B cell (primary cell): ENCODE results near the gene NMUR1. TPM values are rescaled to one million over a fixed set of nuclear protein-coding genes. Genes with fewer than 3 reads are reported as not detected.

Source experiments
- ATAC-seq: fragments of 200-7000 bp; cut with Tn5 transposase; one replicate; pipeline ENCODE4 v1.10.0; 2021; ENCODE audit warnings: low read depth, mild to moderate bottlenecking, moderate number of reproducible peaks, moderate library complexity
- CTCF ChIA-PET: fragments of 350-600 bp; sonication (Branson Sonifier 250); formaldehyde crosslinking; loops from one replicate; lab custom pipeline; 2021; ENCODE audit warnings: antibody characterized with exemption, inconsistent platforms; lab: Charles Lee
- POLR2A ChIA-PET: fragments of 350-600 bp; sonication (Branson Sonifier 250); formaldehyde crosslinking; loops from one replicate; lab custom pipeline; 2021; ENCODE audit warnings: antibody characterized with exemption; lab: Charles Lee
- DNase-seq: peaks from one replicate; pipeline ENCODE4 v3.0.0; 2013
- H2AFZ ChIP-seq: 2 replicates; pipeline ENCODE4 v1.6.1; 2012; ENCODE audit warnings: mild to moderate bottlenecking, low read depth, low read length; ENCODE audit not compliant: insufficient read depth, poor library complexity, severe bottlenecking
- H3K27ac ChIP-seq, 2 donors: 1 replicate in 1 of 2; 2 replicates in 1 of 2; pipeline ENCODE4 v1.5.1; 2012 to 2013; ENCODE audit warnings: low read length in 2 of 2, mild to moderate bottlenecking in 2 of 2, moderate library complexity in 1 of 2
- H3K27me3 ChIP-seq, 4 experiments: fragments of 200-600 bp in 1 of 4; sonication (generic) in 1 of 4; replicated peaks in 1 of 4; 1 replicate in 2 of 4; 2 replicates in 2 of 4; pipeline versions ENCODE4 v1.6.1 to v1.7.0; 2013 to 2016; ENCODE audit warnings: low read length in 3 of 4, mild to moderate bottlenecking in 2 of 4, mixed read lengths in 1 of 4, moderate library complexity in 1 of 4; ENCODE audit not compliant: insufficient read depth in 4 of 4, control insufficient read depth in 3 of 4; ENCODE audit errors: control extremely low read depth in 1 of 4
- H3K36me3 ChIP-seq, 2 experiments: replicated peaks in 1 of 2; 1 replicate in 1 of 2; 2 replicates in 1 of 2; pipeline versions ENCODE4 v1.6.1 to v1.7.1; 2013; ENCODE audit warnings: low read length in 1 of 2; ENCODE audit not compliant: insufficient read depth in 2 of 2, control insufficient read depth in 1 of 2; ENCODE audit errors: control extremely low read depth in 1 of 2, extremely low read depth in 1 of 2
- H3K4me1 ChIP-seq, 2 donors: fragments of 200-600 bp in 1 of 2; sonication (generic) in 1 of 2; 1 replicate in 1 of 2; 2 replicates in 1 of 2; pipeline versions ENCODE4 v1.5.1 to v1.6.1; 2013 to 2017; ENCODE audit warnings: low read length in 2 of 2; ENCODE audit not compliant: control insufficient read depth in 2 of 2, insufficient read depth in 2 of 2
- H3K4me2 ChIP-seq: replicated peaks from 2 replicates; pipeline ENCODE3; 2012; ENCODE audit warnings: mild to moderate bottlenecking, low read depth, low read length; ENCODE audit not compliant: poor library complexity, severe bottlenecking
- H3K4me3 ChIP-seq, 5 experiments: fragments of 200-600 bp in 1 of 5; sonication (generic) in 1 of 5; 1 replicate in 3 of 5; 2 replicates in 2 of 5; pipeline versions ENCODE4 v1.5.1 to v1.7.0; 2011 to 2016; ENCODE audit warnings: low read length in 4 of 5, mild to moderate bottlenecking in 4 of 5, low read depth in 2 of 5, control low read depth in 1 of 5, moderate library complexity in 1 of 5; ENCODE audit not compliant: insufficient read depth in 1 of 5; ENCODE audit errors: control extremely low read depth in 1 of 5, extremely low read depth in 1 of 5
- H3K79me2 ChIP-seq: fragments of 200-600 bp; sonication (generic); one replicate; pipeline ENCODE4 v1.6.0; 2016; ENCODE audit warnings: low read length; ENCODE audit not compliant: control insufficient read depth, insufficient read depth
- H3K9ac ChIP-seq: fragments of 200-600 bp; sonication (generic); 2 replicates; pipeline ENCODE4 v1.6.1; 2017; ENCODE audit warnings: mild to moderate bottlenecking, low read length, moderate library complexity
- H3K9me3 ChIP-seq, 3 donors: one replicate each; pipeline versions ENCODE4 v1.6.1 to v1.7.1; 2013; ENCODE audit warnings: low read length in 2 of 3; ENCODE audit not compliant: control insufficient read depth in 2 of 3, insufficient read depth in 1 of 3; ENCODE audit errors: control extremely low read depth in 1 of 3
- H4K20me1 ChIP-seq: 2 replicates; pipeline ENCODE4 v1.6.0; 2012; ENCODE audit warnings: mild to moderate bottlenecking, low read length; ENCODE audit not compliant: insufficient read depth, control insufficient read depth, poor library complexity, severe bottlenecking
- H3K27ac Mint-ChIP-seq: one replicate; pipeline ENCODE4 v1.8.0; 2021; ENCODE audit warnings: mixed read lengths
- H3K27me3 Mint-ChIP-seq: one replicate; pipeline ENCODE4 v1.8.0; 2021; ENCODE audit warnings: mixed read lengths
- H3K4me1 Mint-ChIP-seq: one replicate; pipeline ENCODE4 v1.8.0; 2021; ENCODE audit warnings: mixed read lengths
- H3K4me3 Mint-ChIP-seq: one replicate; pipeline ENCODE4 v1.8.0; 2021; ENCODE audit warnings: mixed read lengths
- H3K9me3 Mint-ChIP-seq: one replicate; pipeline ENCODE4 v1.8.0; 2022; ENCODE audit warnings: mixed read lengths; ENCODE audit not compliant: insufficient read depth
- CTCF ChIP-seq: fragments of 200-600 bp; IDR thresholded peaks from one replicate; pipeline ENCODE4 v1.8.0; 2022; ENCODE audit warnings: antibody characterized with exemption, mild to moderate bottlenecking
- EZH2 ChIP-seq: IDR thresholded peaks from 2 replicates; pipeline ENCODE4 v1.6.1; 2012; ENCODE audit warnings: borderline replicate concordance, low read depth, mild to moderate bottlenecking, moderate library complexity, low read length; ENCODE audit not compliant: insufficient read depth, poor library complexity, severe bottlenecking
- WGBS: methylation state at CpG from one replicate; pipeline ENCODE4 v1.1.5; 2013; ENCODE audit warnings: missing lambda C conversion rate; ENCODE audit not compliant: insufficient coverage; 5-methylcytosine and 5-hydroxymethylcytosine counted together
- intact Hi-C: fragments of 100-400 bp; cut with micrococcal nuclease; formaldehyde crosslinking; loops from one replicate; pipeline ENCODE4 v1.10.0; 2022
- polyA plus RNA-seq: library from polyadenylated mRNA; depleted of rRNA; stranded (reverse); fragments of >200 nt; gene quantifications from 2 replicates; pipeline ENCODE4 v1.2.3, GENCODE V29; 2012
- small RNA-seq: library from RNA; depleted of rRNA; stranded (forward); fragments of <200 nt; gene quantifications from one replicate; pipeline ENCODE3, GENCODE V24; 2012; ENCODE audit warnings: low replicate concordance, low read depth; ENCODE audit not compliant: insufficient read length
- total RNA-seq, 2 donors: library from RNA; stranded (reverse); fragments of 120-200 nt in 1 of 2; gene quantifications; 1 replicate in 1 of 2; 2 replicates in 1 of 2; pipeline versions ENCODE4 v1.2.3 to v1.2.4, GENCODE V29; 2013 to 2022

Gene NMUR1
- total and polyA plus RNA-seq, 2 donors (not counting 1 experiment from before 2014, with no cell fraction given): 0.09 to 0.10 TPM

GRCh38 chr2:231475965-231476364 lies 54.3 kb downstream of the NMUR1 start:
- Histone ChIP-seq H3K27me3 (no peaks in the 10 kb centered on the region), H4K20me1 (no peaks in the 10 kb centered on the region), H2AFZ (no peak overlapping the region), H3K9ac (no peak overlapping the region), H3K4me1 (no peaks in the 10 kb centered on the region), H3K9me3 (no peaks in the 10 kb centered on the region), H3K79me2 (no peaks in the 10 kb centered on the region), H3K27ac (no peak overlapping the region), H3K36me3 (no peaks in the 10 kb centered on the region), H3K4me2 (no peak overlapping the region), H3K4me3 (no peak overlapping the region)
- Mint-ChIP-seq H3K4me3 (no peak overlapping the region), H3K4me1 (no peaks in the 10 kb centered on the region), H3K9me3 (no peaks in the 10 kb centered on the region), H3K27me3 (no peaks in the 10 kb centered on the region), H3K27ac (no peak overlapping the region)
- CTCF ChIA-PET: interaction anchor here (1.1 to 1.4 kb wide), 4 partner anchors 10 to 93 kb away, joined by 3 to 7 read pairs (median 4); no protein-coding TSS in a partner anchor
- no CpG with 5 or more reads among the region's 3 CpGs for WGBS
- no peak for DNase-seq
- no peak for ATAC-seq
- intact Hi-C loops: no loop called here
- no peak for TF ChIP-seq EZH2
- no peak for TF ChIP-seq CTCF
- POLR2A ChIA-PET: no interaction called here

Small RNA genes lying within 50 kb of the gene (small RNA-seq; reads per million reads assigned to genes)
- gene RNU2-22P: not detected

Other genes with a start within 250 kb of the NMUR1 start
- gene B3GNT7, start 134.7 kb downstream of the NMUR1 start, total RNA-seq: 14.1 and 14.3 TPM in 2 replicates
- gene B3GNT7, start 134.7 kb downstream of the NMUR1 start, polyA plus RNA-seq: 4.1 and 5.7 TPM in 2 replicates
- 383 and 439 TPM in 2 replicates for gene NCL, start 66.0 kb downstream of the NMUR1 start, total RNA-seq
- gene NCL, start 66.0 kb downstream of the NMUR1 start, polyA plus RNA-seq: 25.8 and 69.8 TPM in 2 replicates
- gene TEX44, start 62.4 kb upstream of the NMUR1 start, total RNA-seq: not detected in 2 replicates
- not detected in 2 replicates for gene TEX44, start 62.4 kb upstream of the NMUR1 start, polyA plus RNA-seq
- 2,208 and 2,282 TPM in 2 replicates for gene PTMA, start 178.1 kb upstream of the NMUR1 start, total RNA-seq
- 713 and 1,872 TPM in 2 replicates for gene PTMA, start 178.1 kb upstream of the NMUR1 start, polyA plus RNA-seq